ENCODE results near the gene GAL3ST3. TPM values are rescaled to one million over a fixed set of nuclear protein-coding genes. Genes with fewer than 3 reads are reported as not detected.
A peak's percentile ranks its signal among the peaks of the same experiment; 100 is the strongest.
"Not testable (repeated sequence)": the region's sequence is repeated elsewhere in the genome, so short reads cannot be mapped to it uniquely, and the experiment has no call there.

The GAL3ST3 gene
- total RNA-seq, 1 donor from 2014 or later, result 0.61 TPM

DNA sequence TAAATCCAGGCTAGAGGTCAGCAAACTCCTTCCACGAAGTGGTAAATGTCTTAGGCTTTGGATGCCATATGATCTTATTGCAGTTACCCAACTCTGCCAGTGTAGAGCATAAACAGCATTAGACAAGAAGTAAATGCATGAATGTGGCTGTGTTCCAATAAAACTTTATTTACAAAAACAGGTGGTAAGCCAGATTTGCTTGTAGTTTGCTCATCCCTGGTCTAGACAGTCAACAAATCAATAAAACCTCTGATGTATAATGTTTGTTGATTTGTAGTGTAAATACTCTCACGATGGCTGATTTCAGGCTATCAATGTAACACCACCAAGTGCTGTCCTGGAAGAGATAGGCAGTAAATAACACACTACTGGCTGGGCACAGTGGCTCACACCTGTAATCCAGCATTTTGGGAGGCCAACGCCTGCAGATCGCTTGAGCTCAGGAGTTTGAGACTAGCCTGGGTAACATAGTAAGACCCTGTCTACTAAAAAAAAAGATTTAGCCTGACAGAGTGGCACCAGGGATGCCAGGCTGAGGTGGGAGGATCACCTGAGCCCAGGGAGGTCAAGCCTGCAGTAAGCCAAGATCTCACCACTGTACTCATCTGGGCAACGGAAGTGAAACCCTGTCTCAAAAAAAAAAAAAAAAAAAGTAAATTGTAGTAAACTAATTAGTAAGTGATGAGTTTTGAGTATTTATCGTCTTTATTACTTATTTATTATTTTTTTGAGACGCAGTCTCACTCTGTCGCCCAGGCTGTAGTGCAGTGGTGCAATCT, 15.8 kb downstream of the GAL3ST3 start:
- Mint-ChIP-seq H3K27me3 (ENCODE audit: low read depth, unreplicated experiment) (peaks cover 9% of the 10 kb centered on the region), H3K4me1 (ENCODE audit: low read depth, unreplicated experiment) (no peaks in the 10 kb centered on the region), H3K27ac (ENCODE audit: unreplicated experiment) (no peak overlapping the region), H3K4me3 (ENCODE audit: unreplicated experiment) (no peak overlapping the region), H3K36me3 (ENCODE audit: low read depth, unreplicated experiment) (peaks cover 2% of the 10 kb centered on the region), H3K9me3 (ENCODE audit: unreplicated experiment) (peaks cover 13% of the 10 kb centered on the region)
- H3K36me3 ChIP-seq (ENCODE audit: insufficient read depth, low read length), result no peaks in the 10 kb centered on the region
- H2AFZ ChIP-seq (ENCODE audit: low read depth, low read length), result no peak overlapping the region
- no peak overlapping the region for H3K4me2 ChIP-seq (ENCODE audit: low read length)
- no peaks in the 10 kb centered on the region for H4K20me1 ChIP-seq (ENCODE audit: insufficient read depth, low read length)
- no peak overlapping the region for H3K27ac ChIP-seq (ENCODE audit: low read depth, low read length)
- no peak overlapping the region for H3K9ac ChIP-seq (ENCODE audit: low read length)
- TF ChIP-seq EZH2 (IDR thresholded peaks at IDR 0.05; ENCODE audit: insufficient read depth, low read length) (no peak), CTCF (IDR thresholded peaks at IDR 0.05; ENCODE audit: insufficient read depth, low read depth, low read length) (no peak)
- H3K4me3 ChIP-seq (ENCODE audit: insufficient read depth, low read depth, low read length), result no peak overlapping the region
- H3K4me1 ChIP-seq (ENCODE audit: insufficient read depth, low read length), result no peaks in the 10 kb centered on the region
- H3K27me3 ChIP-seq (ENCODE audit: insufficient read depth, low read length), result no peaks in the 10 kb centered on the region
- DNase-seq (ENCODE audit: low read depth) (no peak), FAIRE-seq (no peak)
- peaks cover 3% of the 10 kb centered on the region for H3K9me3 ChIP-seq (ENCODE audit: insufficient read depth, low read depth, low read length)
- H3K79me2 ChIP-seq (ENCODE audit: insufficient read depth, low read length), result no peaks in the 10 kb centered on the region

GRCh38 chr11:66026017-66026529, 22.9 kb downstream of the GAL3ST3 start, which contains the start of gene CATSPER1:
CATSPER1 (minus strand) TSS chr11:66026479; CDS start chr11:66026379, 100 bp downstream.
- FAIRE-seq, result no peak
- no peak for DNase-seq (ENCODE audit: low read depth)
- Histone ChIP-seq H3K4me1 (ENCODE audit: insufficient read depth, low read length) (peaks cover 7% of the 10 kb centered on the region), H2AFZ (ENCODE audit: low read depth, low read length) (no peak within 1 kb of the TSS), H3K27me3 (ENCODE audit: insufficient read depth, low read length) (no peaks in the 10 kb centered on the region), H3K9me3 (ENCODE audit: insufficient read depth, low read depth, low read length) (no peaks in the 10 kb centered on the region), H3K27ac (ENCODE audit: low read depth, low read length) (no peak within 1 kb of the TSS), H3K9ac (ENCODE audit: low read length) (no peak within 1 kb of the TSS), H3K79me2 (ENCODE audit: insufficient read depth, low read length) (no peaks in the 10 kb centered on the region), H3K4me3 (ENCODE audit: insufficient read depth, low read depth, low read length) (no peak within 1 kb of the TSS), H3K4me2 (ENCODE audit: low read length) (no peak within 1 kb of the TSS), H4K20me1 (ENCODE audit: insufficient read depth, low read length) (no peaks in the 10 kb centered on the region), H3K36me3 (ENCODE audit: insufficient read depth, low read length) (no peaks in the 10 kb centered on the region)
- peaks cover 22% of the 10 kb centered on the region for H3K27me3 Mint-ChIP-seq (ENCODE audit: low read depth, unreplicated experiment)
- H3K9me3 Mint-ChIP-seq (ENCODE audit: unreplicated experiment), result peaks cover 2% of the 10 kb centered on the region
- H3K36me3 Mint-ChIP-seq (ENCODE audit: low read depth, unreplicated experiment), result no peaks in the 10 kb centered on the region
- no peak within 1 kb of the TSS for H3K27ac Mint-ChIP-seq (ENCODE audit: unreplicated experiment)
- TF ChIP-seq EZH2 (IDR thresholded peaks at IDR 0.05; ENCODE audit: insufficient read depth, low read length) (no peak), CTCF (IDR thresholded peaks at IDR 0.05; ENCODE audit: insufficient read depth, low read depth, low read length) (no peak)
- H3K4me1 Mint-ChIP-seq (ENCODE audit: low read depth, unreplicated experiment), result peaks cover 1% of the 10 kb centered on the region
- peak within 1 kb of the TSS; percentile 1 for H3K4me3 Mint-ChIP-seq (ENCODE audit: unreplicated experiment)

DNA sequence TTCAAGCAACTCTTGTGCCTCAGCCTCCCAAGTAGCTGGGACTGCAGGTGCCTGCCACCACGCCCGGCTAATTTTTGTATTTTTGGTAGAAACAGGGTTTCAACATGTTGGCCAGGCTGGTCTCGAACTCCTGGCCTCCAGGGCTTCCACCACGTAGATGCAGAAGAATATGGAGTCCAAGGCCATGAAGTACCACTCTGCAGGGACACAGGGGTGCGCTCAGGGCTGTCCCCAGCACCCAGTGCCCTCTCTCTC, 25.8 kb downstream of the GAL3ST3 start:
- not testable (repeated sequence) for H3K4me3 Mint-ChIP-seq (ENCODE audit: unreplicated experiment); FAIRE-seq; H3K36me3 Mint-ChIP-seq (ENCODE audit: low read depth, unreplicated experiment); H2AFZ ChIP-seq (ENCODE audit: low read depth, low read length); H3K9ac ChIP-seq (ENCODE audit: low read length); H4K20me1 ChIP-seq (ENCODE audit: insufficient read depth, low read length); H3K27me3 ChIP-seq (ENCODE audit: insufficient read depth, low read length); H3K4me2 ChIP-seq (ENCODE audit: low read length); H3K27ac Mint-ChIP-seq (ENCODE audit: unreplicated experiment); H3K36me3 ChIP-seq (ENCODE audit: insufficient read depth, low read length); H3K27ac ChIP-seq (ENCODE audit: low read depth, low read length); H3K4me3 ChIP-seq (ENCODE audit: insufficient read depth, low read depth, low read length); H3K4me1 Mint-ChIP-seq (ENCODE audit: low read depth, unreplicated experiment); H3K9me3 ChIP-seq (ENCODE audit: insufficient read depth, low read depth, low read length); H3K79me2 ChIP-seq (ENCODE audit: insufficient read depth, low read length); H3K9me3 Mint-ChIP-seq (ENCODE audit: unreplicated experiment); DNase-seq (ENCODE audit: low read depth)
- H3K4me1 ChIP-seq (ENCODE audit: insufficient read depth, low read length), result peaks cover 13% of the 10 kb centered on the region
- peaks cover 18% of the 10 kb centered on the region for H3K27me3 Mint-ChIP-seq (ENCODE audit: low read depth, unreplicated experiment)
